ENCODE results near the gene PPP1R36.

Gene PPP1R36

GRCh38 chr14:64541972-64542835 lies 7.6 kb upstream of the PPP1R36 start:
- H2AFZ ChIP-seq (ENCODE audit: low read length): no peak overlapping the region
- H3K9me3 ChIP-seq (replicated peaks in 1 of 2; ENCODE audit: control insufficient read depth in 2 of 2, insufficient read depth in 1 of 2, low read depth in 1 of 2, low read length in 2 of 2): peaks cover 17 to 22% of the 10 kb centered on the region in 2 donors
- DNase-seq (ENCODE audit: low spot score): no peak
- H3K36me3 ChIP-seq (replicated peaks in 1 of 2; ENCODE audit: control insufficient read depth in 2 of 2, insufficient read depth in 2 of 2, low read length in 2 of 2): no peaks in the 10 kb centered on the region
- no peak overlapping the region for H2BK120ac ChIP-seq (ENCODE audit: low read depth, low read length)
- H3K4me3 ChIP-seq (ENCODE audit: low read length in 2 of 2): peak overlapping the region in 1 of 2 donors; percentile 63
- peak overlapping the region; percentile 58 for H2AK5ac ChIP-seq (ENCODE audit: low read depth, low read length)
- peaks cover 0 to 1% of the 10 kb centered on the region in 2 donors for H3K4me1 ChIP-seq (ENCODE audit: control insufficient read depth in 2 of 2, insufficient read depth in 1 of 2, low read depth in 1 of 2, low read length in 2 of 2)
- H2BK12ac ChIP-seq (ENCODE audit: low read length): no peak overlapping the region
- peaks cover 0 to 23% (median 11%) of the 10 kb centered on the region in 3 experiments for H3K27me3 ChIP-seq (ENCODE audit: control insufficient read depth in 3 of 3, insufficient read depth in 3 of 3, low read depth in 1 of 3, low read length in 3 of 3)
- H2BK15ac ChIP-seq (ENCODE audit: low read length): no peak overlapping the region
- H3K27ac ChIP-seq (replicated peaks; ENCODE audit: low read length): no peak overlapping the region
- H3K4ac ChIP-seq (ENCODE audit: low read length): no peak overlapping the region
- H2BK5ac ChIP-seq (ENCODE audit: low read length): no peak overlapping the region
- peak overlapping the region; percentile 7 for H3K18ac ChIP-seq (ENCODE audit: low read length)
- H3K4me2 ChIP-seq (ENCODE audit: insufficient read depth, low read length, poor library complexity, severe bottlenecking): no peak overlapping the region
- no peak overlapping the region for H3K14ac ChIP-seq (ENCODE audit: low read length)
- peak overlapping the region; percentile 37 for H3K23ac ChIP-seq (ENCODE audit: low read depth, low read length, poor library complexity)
- no peak overlapping the region for H3K9ac ChIP-seq (ENCODE audit: low read depth, low read length, poor library complexity)
- WGBS, 2 donors (ENCODE audit: extremely low coverage in 2 of 2, insufficient read length in 2 of 2, insufficient replicate concordance in 1 of 2): no CpG with 5 or more reads among the region's 61 CpGs
- H4K8ac ChIP-seq (ENCODE audit: low read depth, low read length): no peak overlapping the region
- no peak overlapping the region for H4K91ac ChIP-seq (ENCODE audit: low read depth, low read length, poor library complexity)
- H3K79me1 ChIP-seq (ENCODE audit: low read depth, low read length): no peaks in the 10 kb centered on the region

GRCh38 chr14:64542836-64543201 lies 6.9 kb upstream of the PPP1R36 start:
- Histone ChIP-seq H3K9ac (ENCODE audit: low read depth, low read length, poor library complexity) (no peak overlapping the region), H3K4me1 (ENCODE audit: control insufficient read depth in 2 of 2, insufficient read depth in 1 of 2, low read depth in 1 of 2, low read length in 2 of 2) (peaks cover 0 to 1% of the 10 kb centered on the region in 2 donors), H2BK12ac (ENCODE audit: low read length) (no peak overlapping the region), H3K36me3 (replicated peaks in 1 of 2; ENCODE audit: control insufficient read depth in 2 of 2, insufficient read depth in 2 of 2, low read length in 2 of 2) (no peaks in the 10 kb centered on the region), H2BK5ac (ENCODE audit: low read length) (no peak overlapping the region), H3K4me2 (ENCODE audit: insufficient read depth, low read length, poor library complexity, severe bottlenecking) (no peak overlapping the region), H2BK15ac (ENCODE audit: low read length) (no peak overlapping the region), H3K4me3 (ENCODE audit: low read length in 2 of 2) (no peak overlapping the region), H2AFZ (ENCODE audit: low read length) (no peak overlapping the region), H2AK5ac (ENCODE audit: low read depth, low read length) (no peak overlapping the region), H3K27me3 (ENCODE audit: control insufficient read depth in 3 of 3, insufficient read depth in 3 of 3, low read depth in 1 of 3, low read length in 3 of 3) (peaks cover 0 to 23% (median 11%) of the 10 kb centered on the region in 3 experiments), H3K79me1 (ENCODE audit: low read depth, low read length) (no peaks in the 10 kb centered on the region), H3K4ac (ENCODE audit: low read length) (no peak overlapping the region), H3K23ac (ENCODE audit: low read depth, low read length, poor library complexity) (no peak overlapping the region), H2BK120ac (ENCODE audit: low read depth, low read length) (no peak overlapping the region), H3K9me3 (replicated peaks in 1 of 2; ENCODE audit: control insufficient read depth in 2 of 2, insufficient read depth in 1 of 2, low read depth in 1 of 2, low read length in 2 of 2) (peaks cover 17 to 22% of the 10 kb centered on the region in 2 donors), H4K91ac (ENCODE audit: low read depth, low read length, poor library complexity) (no peak overlapping the region), H3K14ac (ENCODE audit: low read length) (no peak overlapping the region), H4K8ac (ENCODE audit: low read depth, low read length) (no peak overlapping the region), H3K18ac (ENCODE audit: low read length) (no peak overlapping the region), H3K27ac (replicated peaks; ENCODE audit: low read length) (no peak overlapping the region)
- DNase-seq (ENCODE audit: low spot score): no peak
- no CpG with 5 or more reads among the region's 4 CpGs for WGBS, 2 donors (ENCODE audit: extremely low coverage in 2 of 2, insufficient read length in 2 of 2, insufficient replicate concordance in 1 of 2)

- Histone ChIP-seq H2AK5ac (ENCODE audit: low read depth, low read length) (no peak overlapping the region), H3K9me3 (replicated peaks in 1 of 2; ENCODE audit: control insufficient read depth in 2 of 2, insufficient read depth in 1 of 2, low read depth in 1 of 2, low read length in 2 of 2) (peaks cover 17 to 22% of the 10 kb centered on the region in 2 donors), H2BK12ac (ENCODE audit: low read length) (no peak overlapping the region), H3K36me3 (replicated peaks in 1 of 2; ENCODE audit: control insufficient read depth in 2 of 2, insufficient read depth in 2 of 2, low read length in 2 of 2) (no peaks in the 10 kb centered on the region), H3K27ac (replicated peaks; ENCODE audit: low read length) (no peak overlapping the region), H2BK5ac (ENCODE audit: low read length) (no peak overlapping the region), H3K4ac (ENCODE audit: low read length) (no peak overlapping the region), H2AFZ (ENCODE audit: low read length) (no peak overlapping the region), H2BK120ac (ENCODE audit: low read depth, low read length) (no peak overlapping the region), H3K4me3 (ENCODE audit: low read length in 2 of 2) (no peak overlapping the region), H2BK15ac (ENCODE audit: low read length) (no peak overlapping the region), H3K27me3 (ENCODE audit: control insufficient read depth in 3 of 3, insufficient read depth in 3 of 3, low read depth in 1 of 3, low read length in 3 of 3) (peaks cover 11 to 36% (median 14%) of the 10 kb centered on the region in 3 experiments), H3K14ac (ENCODE audit: low read length) (no peak overlapping the region), H3K79me1 (ENCODE audit: low read depth, low read length) (no peaks in the 10 kb centered on the region), H4K8ac (ENCODE audit: low read depth, low read length) (no peak overlapping the region), H3K18ac (ENCODE audit: low read length) (no peak overlapping the region), H4K91ac (ENCODE audit: low read depth, low read length, poor library complexity) (no peak overlapping the region), H3K4me2 (ENCODE audit: insufficient read depth, low read length, poor library complexity, severe bottlenecking) (no peak overlapping the region), H3K23ac (ENCODE audit: low read depth, low read length, poor library complexity) (no peak overlapping the region), H3K9ac (ENCODE audit: low read depth, low read length, poor library complexity) (no peak overlapping the region), H3K4me1 (ENCODE audit: control insufficient read depth in 2 of 2, insufficient read depth in 1 of 2, low read depth in 1 of 2, low read length in 2 of 2) (no peaks in the 10 kb centered on the region)
- DNase-seq (ENCODE audit: low spot score): no peak
- no CpG with 5 or more reads among the region's 5 CpGs for WGBS, 2 donors (ENCODE audit: extremely low coverage in 2 of 2, insufficient read length in 2 of 2, insufficient replicate concordance in 1 of 2)
These were observed 5.0 kb upstream of the PPP1R36 start for GRCh38 chr14:64544607-64545312.

GRCh38 chr14:64549016-64549415 lies 745 bp upstream of the PPP1R36 start:
- no CpG with 5 or more reads among the region's 1 CpG for WGBS, 2 donors (ENCODE audit: extremely low coverage in 2 of 2, insufficient read length in 2 of 2, insufficient replicate concordance in 1 of 2)
- no peaks in the 10 kb centered on the region for H3K79me1 ChIP-seq (ENCODE audit: low read depth, low read length)
- H2BK15ac ChIP-seq (ENCODE audit: low read length): no peak overlapping the region
- H4K91ac ChIP-seq (ENCODE audit: low read depth, low read length, poor library complexity): no peak overlapping the region
- no peak overlapping the region for H4K8ac ChIP-seq (ENCODE audit: low read depth, low read length)
- H3K27ac ChIP-seq (replicated peaks; ENCODE audit: low read length): no peak overlapping the region
- H2BK5ac ChIP-seq (ENCODE audit: low read length): no peak overlapping the region
- H3K4me2 ChIP-seq (ENCODE audit: insufficient read depth, low read length, poor library complexity, severe bottlenecking): no peak overlapping the region
- H2AK5ac ChIP-seq (ENCODE audit: low read depth, low read length): no peak overlapping the region
- no peak overlapping the region for H2AFZ ChIP-seq (ENCODE audit: low read length)
- no peak overlapping the region for H3K4ac ChIP-seq (ENCODE audit: low read length)
- H3K4me1 ChIP-seq (ENCODE audit: control insufficient read depth in 2 of 2, insufficient read depth in 1 of 2, low read depth in 1 of 2, low read length in 2 of 2): peaks cover 0 to 3% of the 10 kb centered on the region in 2 donors
- H3K9me3 ChIP-seq (replicated peaks in 1 of 2; ENCODE audit: control insufficient read depth in 2 of 2, insufficient read depth in 1 of 2, low read depth in 1 of 2, low read length in 2 of 2): no peaks in the 10 kb centered on the region
- no peak overlapping the region for H3K18ac ChIP-seq (ENCODE audit: low read length)
- H3K4me3 ChIP-seq (ENCODE audit: low read length in 2 of 2): no peak overlapping the region
- DNase-seq (ENCODE audit: low spot score): no peak
- no peak overlapping the region for H2BK120ac ChIP-seq (ENCODE audit: low read depth, low read length)
- peaks cover 0 to 40% (median 25%) of the 10 kb centered on the region in 3 experiments for H3K27me3 ChIP-seq (ENCODE audit: control insufficient read depth in 3 of 3, insufficient read depth in 3 of 3, low read depth in 1 of 3, low read length in 3 of 3)
- H3K36me3 ChIP-seq (replicated peaks in 1 of 2; ENCODE audit: control insufficient read depth in 2 of 2, insufficient read depth in 2 of 2, low read length in 2 of 2): no peaks in the 10 kb centered on the region
- H3K14ac ChIP-seq (ENCODE audit: low read length): no peak overlapping the region
- H3K9ac ChIP-seq (ENCODE audit: low read depth, low read length, poor library complexity): no peak overlapping the region
- H3K23ac ChIP-seq (ENCODE audit: low read depth, low read length, poor library complexity): no peak overlapping the region
- no peak overlapping the region for H2BK12ac ChIP-seq (ENCODE audit: low read length)
